WI38 (cell line): ENCODE data around the gene CACNA1B.

Source experiments
- H3K4me3 ChIP-seq: 2 replicates; pipeline ENCODE4 v1.5.1; 2011; ENCODE audit warnings: low read depth, mild to moderate bottlenecking, control low read depth, low read length
- TF ChIP-seq, protein P1 (sequence below): IDR thresholded peaks from 2 replicates; pipeline ENCODE4 v1.5.1; 2012; ENCODE audit warnings: low read depth, mild to moderate bottlenecking, control low read depth, low read length

The CACNA1B gene

DNA sequence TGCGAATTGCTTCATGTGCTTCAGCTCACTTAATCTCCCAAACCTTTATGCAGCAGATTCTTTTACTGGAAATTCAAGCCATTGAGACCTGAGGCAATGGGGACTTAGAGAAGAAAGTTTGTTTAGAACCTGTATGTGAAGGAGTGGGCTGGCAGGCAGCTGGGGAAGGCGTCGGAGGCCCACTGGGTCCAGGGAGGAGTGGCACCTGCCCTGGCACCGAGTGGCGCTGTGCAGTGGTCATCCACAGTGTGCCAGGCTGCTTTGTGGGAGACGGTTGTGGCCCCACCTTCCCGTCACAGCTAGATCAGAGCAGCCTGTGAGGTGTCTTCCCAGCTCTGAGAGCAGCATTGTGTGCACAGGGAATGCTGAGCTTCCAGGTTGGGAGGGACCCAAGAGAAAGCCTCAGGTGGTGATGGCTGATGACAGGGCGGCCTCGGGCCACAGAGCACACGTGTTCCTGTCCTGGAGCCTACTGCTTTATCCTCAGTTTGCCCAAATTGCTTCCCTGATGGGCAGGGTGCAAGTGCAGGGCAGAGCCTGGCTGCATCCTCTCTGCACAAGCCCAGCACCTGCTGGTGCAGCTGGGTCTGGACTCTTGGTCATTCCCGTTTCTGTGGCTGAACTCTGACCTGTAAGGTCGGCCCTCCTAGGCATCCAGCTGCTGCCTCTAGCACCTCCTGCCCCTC, 175.2 kb downstream of the CACNA1B start:
- TF ChIP-seq, protein P1, sequence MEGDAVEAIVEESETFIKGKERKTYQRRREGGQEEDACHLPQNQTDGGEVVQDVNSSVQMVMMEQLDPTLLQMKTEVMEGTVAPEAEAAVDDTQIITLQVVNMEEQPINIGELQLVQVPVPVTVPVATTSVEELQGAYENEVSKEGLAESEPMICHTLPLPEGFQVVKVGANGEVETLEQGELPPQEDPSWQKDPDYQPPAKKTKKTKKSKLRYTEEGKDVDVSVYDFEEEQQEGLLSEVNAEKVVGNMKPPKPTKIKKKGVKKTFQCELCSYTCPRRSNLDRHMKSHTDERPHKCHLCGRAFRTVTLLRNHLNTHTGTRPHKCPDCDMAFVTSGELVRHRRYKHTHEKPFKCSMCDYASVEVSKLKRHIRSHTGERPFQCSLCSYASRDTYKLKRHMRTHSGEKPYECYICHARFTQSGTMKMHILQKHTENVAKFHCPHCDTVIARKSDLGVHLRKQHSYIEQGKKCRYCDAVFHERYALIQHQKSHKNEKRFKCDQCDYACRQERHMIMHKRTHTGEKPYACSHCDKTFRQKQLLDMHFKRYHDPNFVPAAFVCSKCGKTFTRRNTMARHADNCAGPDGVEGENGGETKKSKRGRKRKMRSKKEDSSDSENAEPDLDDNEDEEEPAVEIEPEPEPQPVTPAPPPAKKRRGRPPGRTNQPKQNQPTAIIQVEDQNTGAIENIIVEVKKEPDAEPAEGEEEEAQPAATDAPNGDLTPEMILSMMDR = no peak
- H3K4me3 ChIP-seq = no peak overlapping the region

DNA sequence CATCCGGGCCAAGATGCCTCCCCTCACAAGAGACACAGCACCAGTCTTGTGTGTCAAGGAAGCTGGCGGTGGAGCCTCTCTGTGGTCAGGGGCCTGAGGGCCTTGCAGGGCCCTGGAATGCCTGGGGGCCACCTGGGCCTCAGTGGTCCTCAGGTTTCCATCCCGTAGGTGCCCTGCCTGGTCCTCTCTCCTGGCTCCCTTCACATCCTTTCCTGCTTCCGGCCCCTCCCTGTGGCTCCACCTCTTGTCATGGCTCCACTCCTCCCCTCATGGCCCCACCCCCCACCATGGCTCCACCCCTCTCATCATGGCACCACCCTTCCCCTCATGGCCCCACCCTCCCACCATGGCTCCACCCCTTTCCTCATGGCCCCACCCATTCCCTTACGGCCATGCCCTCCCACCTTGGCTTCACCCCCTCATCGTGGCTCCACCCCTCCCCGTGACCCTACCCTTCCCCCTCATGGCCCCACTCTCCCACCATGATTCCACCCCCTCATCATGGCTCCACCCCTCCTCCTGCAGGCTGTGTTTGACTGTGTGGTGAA, 175.8 kb downstream of the CACNA1B start:
- TF ChIP-seq, protein P1 = no peak
- no peak overlapping the region for H3K4me3 ChIP-seq

DNA sequence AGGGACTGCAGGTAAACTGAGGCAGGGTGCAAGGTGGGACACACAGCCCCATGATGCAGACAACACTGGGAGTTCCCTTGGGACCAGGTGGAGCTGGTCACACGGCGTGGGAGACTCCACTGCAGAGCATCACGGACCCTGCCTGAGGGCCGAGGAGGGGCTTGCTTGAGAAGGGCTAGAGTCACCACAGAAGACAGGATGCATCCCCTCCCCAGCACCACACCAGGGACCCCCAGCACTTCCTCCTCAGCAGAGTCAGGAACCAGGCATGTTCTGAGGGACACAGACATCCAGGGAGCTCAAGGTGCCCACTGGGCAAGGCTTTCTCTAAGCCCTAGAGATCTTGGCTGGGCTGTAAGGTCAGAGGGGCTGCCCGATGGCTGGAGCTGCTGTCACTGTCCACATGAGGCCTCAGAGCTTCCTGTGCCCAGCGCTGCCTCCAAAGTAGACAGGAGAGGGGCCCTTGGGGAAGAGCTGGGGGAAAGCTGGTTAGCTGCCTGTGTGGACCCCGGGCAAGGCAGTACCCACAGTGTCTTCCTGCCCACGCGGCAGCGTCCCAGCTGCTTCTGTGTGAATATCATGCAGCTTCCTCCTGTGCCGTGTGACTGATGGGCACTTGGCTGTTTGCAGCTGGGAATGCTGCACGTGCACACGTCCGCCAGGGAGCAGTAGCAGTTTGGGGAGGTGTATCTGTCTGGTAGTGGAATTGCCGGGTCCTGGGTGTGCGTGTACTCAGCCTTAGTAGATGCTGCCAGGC, 176.6 kb downstream of the CACNA1B start:
- no peak overlapping the region for H3K4me3 ChIP-seq
- TF ChIP-seq, protein P1 = no peak

DNA sequence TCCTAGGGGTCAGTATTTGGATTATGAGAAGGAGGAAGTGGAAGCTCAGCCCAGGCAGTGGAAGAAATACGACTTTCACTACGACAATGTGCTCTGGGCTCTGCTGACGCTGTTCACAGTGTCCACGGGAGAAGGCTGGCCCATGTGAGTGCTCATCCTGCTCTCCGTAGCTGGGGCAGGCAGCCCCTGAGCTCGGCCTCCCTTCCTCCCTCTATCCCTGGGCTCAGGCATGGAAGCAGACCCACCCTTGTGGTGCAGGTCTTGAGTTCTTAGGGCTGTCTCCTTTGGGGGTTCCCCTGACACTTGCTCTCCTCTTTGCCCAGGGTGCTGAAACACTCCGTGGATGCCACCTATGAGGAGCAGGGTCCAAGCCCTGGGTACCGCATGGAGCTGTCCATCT, 180.1 kb downstream of the CACNA1B start:
- H3K4me3 ChIP-seq = no peak overlapping the region
- TF ChIP-seq, protein P1 = no peak

DNA sequence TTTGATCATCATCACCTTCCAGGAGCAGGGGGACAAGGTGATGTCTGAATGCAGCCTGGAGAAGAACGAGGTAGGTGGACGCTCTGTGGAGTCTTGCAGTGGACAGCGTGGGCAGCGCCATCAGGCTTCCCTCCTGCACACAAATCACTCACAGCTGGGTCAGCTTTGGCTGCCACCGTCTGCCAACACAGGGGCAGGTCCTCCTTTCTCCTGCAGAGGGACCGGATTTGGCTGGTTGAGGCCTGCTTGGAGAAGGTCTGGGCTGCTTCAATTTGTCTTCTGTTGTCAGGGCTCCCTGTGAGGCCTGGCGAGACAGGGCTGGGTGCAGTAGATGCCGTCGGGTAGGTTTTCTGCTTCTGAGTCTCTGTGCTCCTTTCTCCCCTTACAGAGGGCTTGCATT, 180.6 kb downstream of the CACNA1B start:
- TF ChIP-seq, protein P1 = no peak
- no peak overlapping the region for H3K4me3 ChIP-seq

- TF ChIP-seq, protein P1 = no peak
- no peak overlapping the region for H3K4me3 ChIP-seq
Measured at GRCh38 chr9:138059196-138059595, 181.6 kb downstream of the CACNA1B start.

- H3K4me3 ChIP-seq = no peak overlapping the region
- TF ChIP-seq, protein P1 = no peak
Measured at GRCh38 chr9:138060365-138060764, 182.8 kb downstream of the CACNA1B start.
